ENCODE data around the gene FBXL5. TPM values are rescaled to one million over a fixed set of nuclear protein-coding genes. Genes with fewer than 3 reads are reported as not detected.

FBXL5 gene
- total RNA-seq, result 83.7 and 125 TPM in 2 replicates

GRCh38 chr4:15655223-15656037, at the start of gene FBXL5:
TSS of gene FBXL5 (minus strand) at chr4:15655357. CDS start at chr4:15655287, 70 bp downstream.

GRCh38 chr4:15702941-15703403, 47.8 kb upstream of the FBXL5 start, which contains the start of gene BST1:
TSS of gene BST1 (plus strand) at chr4:15703065. CDS start at chr4:15703145, 80 bp downstream.

GRCh38 chr4:15681372-15682241, 26.4 kb upstream of the FBXL5 start, which contains the start of gene FAM200B:
TSS of gene FAM200B (plus strand) at chr4:15681827. CDS start at chr4:15686978, 5,151 bp downstream.

Other genes with a start within 250 kb of the FBXL5 start
- 0.59 and 0.91 TPM in 2 replicates for gene C1QTNF7, start 227.3 kb downstream of the FBXL5 start, total RNA-seq
- gene CC2D2A, start 185.5 kb downstream of the FBXL5 start, total RNA-seq, result 15.2 and 21.2 TPM in 2 replicates
- 18.5 and 32.1 TPM in 2 replicates for gene FAM200B, start 26.5 kb upstream of the FBXL5 start, total RNA-seq
- gene BST1, start 47.7 kb upstream of the FBXL5 start, total RNA-seq, result 21.0 and 55.3 TPM in 2 replicates
- gene CD38, start 123.0 kb upstream of the FBXL5 start, total RNA-seq, result 0.07 TPM in 1 of 2 replicates, not detected in the other

Measured in smooth muscle cell of the pulmonary artery (primary cell).